ENCODE measurements around the gene TRIM13.

- TF ChIP-seq SRSF1 (optimal IDR thresholded peaks at IDR 0.05; ENCODE audit: low read depth, low read length) (no peak), NPAS2 (CRISPR knock-in tag; IDR thresholded peaks at IDR 0.05; ENCODE audit: borderline replicate concordance) (no peak), NAIF1 (CRISPR knock-in tag; IDR thresholded peaks at IDR 0.05; ENCODE audit: borderline replicate concordance) (no peak), STAT6 (CRISPR knock-in tag; IDR thresholded peaks at IDR 0.05; ENCODE audit: borderline replicate concordance) (no peak), POLR2A (IDR thresholded peaks at IDR 0.05; ENCODE audit: insufficient read depth in 1 of 2, low read depth in 2 of 2, low read length in 2 of 2) (no peak), UBTF (CRISPR knock-in tag; IDR thresholded peaks at IDR 0.05) (no peak), U2AF1 (optimal IDR thresholded peaks at IDR 0.05; ENCODE audit: low read depth, low read length) (no peak), HOXA5 (CRISPR knock-in tag; IDR thresholded peaks at IDR 0.05) (no peak), SETDB1 (CRISPR knock-in tag; IDR thresholded peaks at IDR 0.05; ENCODE audit: borderline replicate concordance) (no peak), SNAPC5 (CRISPR knock-in tag; IDR thresholded peaks at IDR 0.05; ENCODE audit: borderline replicate concordance) (no peak), KDM5A (IDR thresholded peaks at IDR 0.05; ENCODE audit: borderline replicate concordance, low read length) (no peak), ZBTB39 (CRISPR knock-in tag; IDR thresholded peaks at IDR 0.05) (no peak), ZC3H13 (CRISPR knock-in tag; IDR thresholded peaks at IDR 0.05) (no peak)
Observed at GRCh38 chr13:49953560-49953959, 43.3 kb upstream of the TRIM13 start.
